Progenitor cell of endocrine pancreas (in vitro differentiated cells): ENCODE data around the gene OR3A3. TPM values are rescaled to one million over a fixed set of nuclear protein-coding genes. Genes with fewer than 3 reads are reported as not detected.
"Not testable (repeated sequence)": the region's sequence is repeated elsewhere in the genome, so short reads cannot be mapped to it uniquely, and the experiment has no call there.

Source experiments
- DNase-seq: peaks from one replicate; pipeline ENCODE4 v3.0.0; 2021; ENCODE audit warnings: low spot score; ENCODE audit not compliant: unreplicated experiment
- H3K27ac Mint-ChIP-seq: 2 replicates; pipeline ENCODE4 v1.8.0; 2021; ENCODE audit warnings: mild to moderate bottlenecking, moderate library complexity, mixed read lengths
- H3K27me3 Mint-ChIP-seq: 2 replicates; pipeline ENCODE4 v1.8.0; 2021; ENCODE audit warnings: mixed read lengths
- H3K36me3 Mint-ChIP-seq: 2 replicates; pipeline ENCODE4 v1.8.0; 2022; ENCODE audit warnings: mixed read lengths; ENCODE audit not compliant: insufficient read depth
- H3K4me1 Mint-ChIP-seq: 2 replicates; pipeline ENCODE4 v1.8.0; 2021; ENCODE audit warnings: low read depth, mixed read lengths
- H3K4me3 Mint-ChIP-seq: 2 replicates; pipeline ENCODE4 v1.8.0; 2021; ENCODE audit warnings: low read depth, mild to moderate bottlenecking, moderate library complexity, mixed read lengths
- H3K9me3 Mint-ChIP-seq: 2 replicates; pipeline ENCODE4 v1.8.0; 2021; ENCODE audit warnings: low read depth, mixed read lengths
- total RNA-seq: library from RNA; stranded (reverse); gene quantifications from 2 replicates; pipeline ENCODE4 v1.2.1, GENCODE V29; 2021
- TF ChIP-seq, protein P1 (sequence below): fragments of 200-600 bp; sonication (generic); IDR thresholded peaks from one replicate; pipeline ENCODE4 v1.5.0; 2021; ENCODE audit warnings: antibody characterized with exemption, mild to moderate bottlenecking; ENCODE audit not compliant: unreplicated experiment

The OR3A3 gene
- total RNA-seq, 1 donor from 2014 or later: not detected

DNA sequence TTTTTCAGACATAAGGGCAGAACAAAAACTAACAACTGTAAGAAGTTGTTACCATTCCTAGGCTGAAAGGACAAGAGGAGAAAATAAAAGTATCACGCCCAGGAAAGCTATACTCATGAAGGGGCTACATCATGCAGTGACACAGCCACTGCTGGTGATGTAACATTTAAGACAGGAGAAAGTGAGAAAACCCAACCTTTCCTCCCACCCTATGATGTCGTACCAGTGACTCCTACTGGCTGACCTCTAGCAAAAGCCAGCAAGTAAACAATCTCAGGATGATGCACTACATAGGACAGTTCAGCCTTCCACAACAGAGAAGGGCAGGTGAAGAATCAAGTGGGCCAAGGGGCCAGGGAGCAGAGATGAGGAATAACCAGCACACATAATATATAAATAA is 36.5 kb downstream of the OR3A3 start:
- H3K27ac Mint-ChIP-seq: no peak overlapping the region
- no peak for DNase-seq

GRCh38 chr17:3448059-3448665 is 37.0 kb downstream of the OR3A3 start:
- Mint-ChIP-seq H3K36me3 (no peaks in the 10 kb centered on the region), H3K27ac (no peak overlapping the region), H3K27me3 (peaks cover 19% of the 10 kb centered on the region), H3K9me3 (no peaks in the 10 kb centered on the region), H3K4me1 (peaks cover 11% of the 10 kb centered on the region), H3K4me3 (no peak overlapping the region)
- TF ChIP-seq, protein P1, sequence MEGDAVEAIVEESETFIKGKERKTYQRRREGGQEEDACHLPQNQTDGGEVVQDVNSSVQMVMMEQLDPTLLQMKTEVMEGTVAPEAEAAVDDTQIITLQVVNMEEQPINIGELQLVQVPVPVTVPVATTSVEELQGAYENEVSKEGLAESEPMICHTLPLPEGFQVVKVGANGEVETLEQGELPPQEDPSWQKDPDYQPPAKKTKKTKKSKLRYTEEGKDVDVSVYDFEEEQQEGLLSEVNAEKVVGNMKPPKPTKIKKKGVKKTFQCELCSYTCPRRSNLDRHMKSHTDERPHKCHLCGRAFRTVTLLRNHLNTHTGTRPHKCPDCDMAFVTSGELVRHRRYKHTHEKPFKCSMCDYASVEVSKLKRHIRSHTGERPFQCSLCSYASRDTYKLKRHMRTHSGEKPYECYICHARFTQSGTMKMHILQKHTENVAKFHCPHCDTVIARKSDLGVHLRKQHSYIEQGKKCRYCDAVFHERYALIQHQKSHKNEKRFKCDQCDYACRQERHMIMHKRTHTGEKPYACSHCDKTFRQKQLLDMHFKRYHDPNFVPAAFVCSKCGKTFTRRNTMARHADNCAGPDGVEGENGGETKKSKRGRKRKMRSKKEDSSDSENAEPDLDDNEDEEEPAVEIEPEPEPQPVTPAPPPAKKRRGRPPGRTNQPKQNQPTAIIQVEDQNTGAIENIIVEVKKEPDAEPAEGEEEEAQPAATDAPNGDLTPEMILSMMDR: no peak
- no peak for DNase-seq

More for the DNA sequence above, 36.5 kb downstream of the OR3A3 start:
- H3K4me1 Mint-ChIP-seq: peaks cover 11% of the 10 kb centered on the region
- no peaks in the 10 kb centered on the region for H3K9me3 Mint-ChIP-seq
- TF ChIP-seq, protein P1: no peak
- H3K36me3 Mint-ChIP-seq: no peaks in the 10 kb centered on the region
- H3K27me3 Mint-ChIP-seq: peaks cover 24% of the 10 kb centered on the region
- no peak overlapping the region for H3K4me3 Mint-ChIP-seq

DNA sequence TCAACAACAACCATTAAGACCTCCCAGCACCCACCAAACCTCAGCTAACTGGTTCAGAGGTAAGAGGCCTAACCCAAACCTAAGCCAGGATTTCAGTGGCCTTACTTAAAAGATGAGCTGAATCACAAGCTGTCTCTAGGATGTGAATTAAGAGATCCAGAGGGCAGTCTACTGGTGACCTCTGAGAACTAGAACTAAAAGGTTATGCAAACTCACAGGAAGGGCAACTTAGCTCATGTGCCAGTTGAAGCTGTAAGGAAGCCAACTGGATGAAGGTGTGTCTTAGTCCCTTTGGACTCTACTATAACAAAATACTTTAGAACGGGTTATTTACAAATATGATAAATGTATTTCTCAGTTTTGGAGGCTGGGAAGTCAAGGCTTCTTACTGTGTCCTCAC is 55.2 kb downstream of the OR3A3 start:
- not testable (repeated sequence) for H3K27me3 Mint-ChIP-seq, H3K36me3 Mint-ChIP-seq, DNase-seq, H3K4me1 Mint-ChIP-seq, H3K4me3 Mint-ChIP-seq, H3K9me3 Mint-ChIP-seq, H3K27ac Mint-ChIP-seq

- no peak for DNase-seq
- Mint-ChIP-seq H3K4me1 (peaks cover 6% of the 10 kb centered on the region), H3K27me3 (no peaks in the 10 kb centered on the region), H3K4me3 (no peak overlapping the region), H3K36me3 (peaks cover 1% of the 10 kb centered on the region), H3K9me3 (peaks cover 3% of the 10 kb centered on the region), H3K27ac (no peak overlapping the region)
- TF ChIP-seq, protein P1: no peak
Measured at GRCh38 chr17:3469529-3469928, 58.4 kb downstream of the OR3A3 start.

DNA sequence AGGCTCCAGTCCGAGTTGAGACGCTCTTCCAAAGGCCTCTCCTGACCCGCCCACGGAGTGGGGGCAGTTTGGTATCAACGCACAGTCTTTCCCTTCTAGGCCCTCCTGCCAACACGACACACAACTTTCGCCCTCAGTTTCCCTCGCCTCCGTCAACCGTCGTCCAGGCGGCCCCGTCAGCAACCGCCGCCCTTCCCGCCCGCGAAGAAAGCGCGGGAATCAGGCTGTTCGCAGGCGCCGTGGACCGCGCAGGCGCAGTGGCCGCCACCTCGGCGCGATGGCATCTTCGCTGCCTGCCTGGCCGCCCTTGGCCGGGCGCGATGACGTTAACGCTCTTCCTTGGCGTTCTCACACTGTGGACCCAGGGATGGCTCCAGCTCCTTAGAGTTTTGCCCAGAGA is 60.4 kb downstream of the OR3A3 start, which contains the start of gene SPATA22:
TSS of gene SPATA22 (minus strand) at position 221 of the 400 bp plus-strand sequence. CDS start 2,494 bp downstream, outside the sequence.
- Mint-ChIP-seq H3K27ac (no peak within 1 kb of the TSS), H3K27me3 (no peaks in the 10 kb centered on the region), H3K36me3 (peaks cover 1% of the 10 kb centered on the region), H3K4me1 (peaks cover 17% of the 10 kb centered on the region), H3K4me3 (no peak within 1 kb of the TSS), H3K9me3 (peaks cover 3% of the 10 kb centered on the region)
- TF ChIP-seq, protein P1: no peak
- DNase-seq: no peak

DNA sequence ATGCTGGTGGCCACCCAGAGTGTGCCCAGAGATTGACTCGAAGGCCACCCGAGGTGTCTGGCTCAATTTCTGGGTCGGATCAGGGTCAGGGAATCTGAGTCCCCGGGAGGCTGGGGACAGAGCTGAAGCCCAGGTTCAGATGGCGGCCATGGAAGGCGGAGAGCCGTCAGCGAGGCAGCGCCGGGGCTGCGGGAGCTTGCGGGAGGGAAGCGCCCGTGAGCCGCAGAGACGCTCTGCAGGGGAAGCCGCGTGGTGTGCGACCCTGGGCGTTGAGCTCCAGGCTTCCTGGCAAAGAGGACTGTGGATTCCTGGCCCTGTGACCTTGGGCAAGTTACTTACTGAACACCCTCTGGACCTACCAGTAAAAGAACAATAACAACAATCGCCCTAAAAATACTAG is 61.0 kb downstream of the OR3A3 start:
- Mint-ChIP-seq H3K4me3 (no peak overlapping the region), H3K27me3 (no peaks in the 10 kb centered on the region), H3K9me3 (peaks cover 3% of the 10 kb centered on the region), H3K36me3 (peaks cover 1% of the 10 kb centered on the region), H3K4me1 (peaks cover 17% of the 10 kb centered on the region), H3K27ac (no peak overlapping the region)
- TF ChIP-seq, protein P1: no peak
- DNase-seq: no peak
